Measurements from ENCODE around the gene DCUN1D5.
"Not testable (repeated sequence)": the region's sequence is repeated elsewhere in the genome, so short reads cannot be mapped to it uniquely, and the experiment has no call there.

DCUN1D5 gene

GRCh38 chr11:103053997-103054396, 38.0 kb downstream of the DCUN1D5 start:
- DNase-seq, result no peak

DNA sequence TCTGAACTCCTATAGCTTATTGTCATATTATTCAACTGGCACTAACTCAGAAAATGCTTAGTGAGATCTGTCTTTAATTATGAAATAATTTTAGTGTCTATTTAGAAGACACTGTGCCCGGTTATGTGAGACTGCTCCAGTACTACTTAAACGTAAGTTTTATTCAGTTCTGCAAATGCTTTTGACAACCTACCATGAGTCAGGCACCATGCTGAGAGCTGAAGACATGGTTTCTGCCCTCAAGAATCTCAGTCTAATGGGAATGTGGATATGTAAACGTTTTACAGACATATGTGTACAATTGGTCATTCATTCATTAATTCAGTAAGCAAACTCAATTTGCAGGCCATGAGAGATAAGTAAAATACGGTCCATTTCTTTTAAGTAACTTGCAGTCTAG, 40.0 kb downstream of the DCUN1D5 start:
- DNase-seq, result no peak

- no peak for DNase-seq
These were observed 40.7 kb downstream of the DCUN1D5 start for GRCh38 chr11:103051151-103051801.

GRCh38 chr11:103050351-103050750, 41.6 kb downstream of the DCUN1D5 start:
- DNase-seq, result no peak

GRCh38 chr11:103047837-103048236, 44.1 kb downstream of the DCUN1D5 start:
- no peak for DNase-seq

GRCh38 chr11:103043826-103044678, 47.9 kb downstream of the DCUN1D5 start:
- no peak for DNase-seq

GRCh38 chr11:103042161-103042560, 49.8 kb downstream of the DCUN1D5 start:
- DNase-seq, result no peak

DNA sequence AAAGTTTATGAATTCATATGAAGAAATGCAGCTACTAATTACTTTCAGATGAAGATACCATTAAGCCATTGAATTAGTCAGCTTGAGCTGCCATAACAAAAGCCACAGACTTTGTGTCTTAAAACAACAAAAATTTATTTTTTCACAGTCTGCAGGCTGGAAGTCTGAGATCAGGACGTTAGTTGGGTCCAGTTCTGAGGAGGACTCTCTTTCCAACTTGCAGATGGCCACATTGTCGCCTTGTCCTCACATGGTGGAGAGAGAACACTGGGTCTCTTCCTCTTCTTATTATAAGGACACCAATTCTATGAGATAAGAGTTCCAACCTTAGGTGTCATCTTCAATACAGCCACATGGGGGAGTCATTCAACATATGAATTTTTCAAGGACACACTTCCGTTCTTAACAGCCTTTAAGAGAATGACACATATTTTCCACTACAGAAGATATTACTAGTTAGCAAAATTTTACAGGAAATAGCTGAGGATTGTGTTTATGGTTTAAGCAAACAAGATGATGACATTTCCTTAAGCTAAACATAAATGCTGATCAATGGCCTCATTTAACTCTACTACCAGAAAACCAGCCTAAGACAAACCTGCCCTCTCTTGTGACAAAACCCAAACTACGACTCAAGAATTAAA, 56.0 kb downstream of the DCUN1D5 start:
- DNase-seq, result no peak

DNA sequence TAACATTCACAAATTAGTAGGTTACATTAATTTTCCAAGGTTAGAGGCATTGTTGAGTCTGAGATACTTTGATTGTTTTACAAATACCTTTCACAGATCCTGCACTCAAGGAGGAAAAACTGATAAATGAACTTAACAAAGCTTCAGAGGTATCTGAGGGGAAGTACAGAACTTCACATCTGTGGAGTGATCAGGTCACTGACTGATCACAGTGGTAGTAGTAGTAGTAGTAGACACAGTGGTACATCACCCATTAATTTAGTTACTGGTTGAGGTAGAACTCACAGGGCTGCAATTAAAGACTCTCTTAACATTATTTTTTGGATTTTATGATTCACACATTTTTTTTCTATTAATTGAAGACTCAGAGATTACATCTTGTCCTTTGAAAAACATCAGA, 56.7 kb downstream of the DCUN1D5 start:
- no peak for DNase-seq

GRCh38 chr11:103031834-103032233, 60.1 kb downstream of the DCUN1D5 start:
- no peak for DNase-seq

DNA sequence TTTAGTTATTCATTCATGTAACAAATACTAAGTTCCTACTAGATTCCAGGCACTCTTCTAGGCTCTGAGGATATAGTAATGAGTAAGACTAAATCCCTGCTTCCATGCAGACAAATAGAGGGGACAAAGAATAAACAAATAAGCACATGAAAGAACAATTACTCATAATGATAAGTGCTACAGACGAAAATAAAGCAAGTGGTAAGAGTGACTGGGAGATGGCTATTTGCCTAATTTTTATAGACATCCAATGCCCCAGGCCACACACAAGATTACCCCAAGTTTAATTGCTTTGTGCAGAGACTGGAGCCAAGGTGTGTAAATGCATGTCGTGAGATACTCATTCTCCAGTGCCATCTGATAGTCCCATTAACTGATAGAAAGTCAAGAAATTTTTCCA, 62.6 kb downstream of the DCUN1D5 start:
- DNase-seq, result no peak

DNA sequence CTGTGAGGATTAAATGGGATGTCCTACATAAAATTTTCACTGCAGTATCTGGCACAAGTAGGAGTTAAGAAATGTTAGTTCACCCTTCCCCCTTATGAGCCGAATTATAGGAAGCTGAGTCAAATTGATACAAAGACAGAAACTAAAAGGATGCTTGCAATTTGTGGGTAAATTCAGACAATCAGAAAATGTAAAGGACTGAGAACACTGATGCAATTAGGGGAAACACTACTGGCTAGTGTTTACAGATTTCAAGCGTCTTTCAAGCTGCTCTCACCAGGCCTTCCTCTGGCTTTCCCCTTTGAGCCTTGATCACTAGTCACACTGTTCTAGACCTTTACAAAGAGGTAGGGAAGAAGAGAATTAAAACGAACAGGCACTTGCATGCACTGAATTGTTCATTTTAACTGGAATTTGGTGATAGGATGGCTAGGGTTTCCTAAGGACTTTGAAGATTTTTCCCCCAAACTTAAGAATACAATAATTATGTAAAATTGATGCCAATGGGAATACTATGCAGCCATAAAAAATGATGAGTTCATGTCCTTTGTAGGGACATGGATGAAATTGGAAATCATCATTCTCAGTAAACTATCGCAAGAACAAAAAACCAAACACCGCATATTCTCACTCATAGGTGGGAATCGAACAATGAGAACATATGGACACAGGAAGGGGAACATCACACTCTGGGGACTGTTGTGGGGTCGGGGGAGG, 63.5 kb downstream of the DCUN1D5 start:
- not testable (repeated sequence) for DNase-seq

DNA sequence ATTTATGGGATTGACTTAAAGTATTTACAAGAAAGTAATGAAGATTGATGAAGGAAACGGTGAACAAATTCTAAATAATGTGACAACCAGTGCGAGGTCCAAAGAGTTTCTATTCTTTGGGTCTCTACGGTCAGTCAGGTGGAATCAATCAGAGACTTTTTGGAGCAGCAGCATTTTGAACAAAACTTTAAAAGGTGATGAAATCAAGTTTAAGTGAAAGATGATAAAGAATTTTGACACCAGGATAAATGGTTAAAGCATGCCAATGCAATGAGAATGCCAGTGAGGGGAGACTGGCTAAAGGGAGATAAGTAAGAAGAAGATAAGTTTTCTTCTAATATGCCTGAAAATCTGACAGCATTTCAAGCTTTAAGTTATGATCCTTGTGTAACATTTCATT, 67.9 kb downstream of the DCUN1D5 start:
- no peak for DNase-seq

DNA sequence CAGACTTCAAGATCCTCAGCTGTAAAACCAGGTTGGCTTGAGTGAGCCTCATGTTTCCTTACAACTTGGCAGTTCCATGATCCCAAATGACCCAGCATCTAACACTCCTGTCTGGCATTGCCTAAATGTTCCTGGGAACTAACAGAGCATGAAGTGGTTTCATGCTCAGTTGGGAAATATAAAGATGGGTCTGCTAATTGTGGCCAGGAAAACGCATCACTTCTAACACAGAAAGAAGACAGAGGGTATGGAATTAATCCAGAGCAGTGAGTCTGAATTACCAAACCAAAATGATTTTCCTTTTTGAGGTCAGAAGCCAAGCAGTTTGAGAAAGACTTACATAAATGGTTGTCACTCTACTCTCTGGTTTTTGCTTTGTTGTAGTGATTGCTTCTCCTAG, 75.9 kb downstream of the DCUN1D5 start:
- DNase-seq, result no peak

DNA sequence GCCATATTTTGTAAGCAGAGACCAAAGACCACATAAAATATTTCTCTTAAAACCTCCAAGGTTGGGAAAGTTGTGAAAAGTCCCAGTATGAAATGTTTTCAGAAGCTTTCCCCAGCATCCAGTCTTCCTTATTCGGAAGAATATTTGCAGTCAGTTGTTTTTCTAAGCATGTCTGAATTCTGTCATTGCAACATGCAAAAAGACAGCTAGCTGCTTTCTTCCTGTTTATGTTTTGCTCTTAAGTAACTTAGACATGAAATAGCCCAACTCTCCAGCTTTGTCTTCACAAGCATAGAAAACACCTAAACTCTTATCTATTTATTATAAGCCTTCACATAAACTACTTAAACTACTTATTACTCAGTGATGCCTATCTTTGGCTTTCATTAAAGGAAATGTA, 78.5 kb downstream of the DCUN1D5 start:
- no peak for DNase-seq

Measured in activated CD4-positive, alpha-beta T cell treated with anti-CD3 and anti-CD28 coated beads for 1 hour (primary cell).